ENCODE results near the gene EP400.

EP400 gene

GRCh38 chr12:131905630-131906091 is 44.1 kb upstream of the EP400 start:
- Histone ChIP-seq H3K9me3 (ENCODE audit: control insufficient read depth in 5 of 5, low read length in 5 of 5) (no peaks in the 10 kb centered on the region), H3K27ac (ENCODE audit: low read depth, low read length) (no peak overlapping the region), H3K9ac (ENCODE audit: low read length in 5 of 5) (peak overlapping the region in 1 of 5 donors; percentile 52), H3K36me3 (ENCODE audit: control insufficient read depth in 5 of 5, insufficient read depth in 5 of 5, low read length in 5 of 5) (peaks cover 0 to 42% (median 34%) of the 10 kb centered on the region in 5 donors), H3K4me3 (ENCODE audit: low read depth in 1 of 5, low read length in 5 of 5) (no peak overlapping the region), H3K27me3 (ENCODE audit: control insufficient read depth in 5 of 5, insufficient read depth in 4 of 5, low read length in 5 of 5) (no peaks in the 10 kb centered on the region), H3K4me1 (ENCODE audit: control insufficient read depth in 5 of 5, insufficient read depth in 5 of 5, low read length in 5 of 5) (peaks cover 3 to 29% (median 19%) of the 10 kb centered on the region in 5 donors)

GRCh38 chr12:131907379-131908091 is 42.2 kb upstream of the EP400 start:
- H3K9ac ChIP-seq (ENCODE audit: low read length in 5 of 5): no peak overlapping the region
- no peaks in the 10 kb centered on the region for H3K27me3 ChIP-seq (ENCODE audit: control insufficient read depth in 5 of 5, insufficient read depth in 4 of 5, low read length in 5 of 5)
- peaks cover 0 to 61% (median 52%) of the 10 kb centered on the region in 5 donors for H3K36me3 ChIP-seq (ENCODE audit: control insufficient read depth in 5 of 5, insufficient read depth in 5 of 5, low read length in 5 of 5)
- H3K9me3 ChIP-seq (ENCODE audit: control insufficient read depth in 5 of 5, low read length in 5 of 5): no peaks in the 10 kb centered on the region
- peaks cover 0 to 25% (median 16%) of the 10 kb centered on the region in 5 donors for H3K4me1 ChIP-seq (ENCODE audit: control insufficient read depth in 5 of 5, insufficient read depth in 5 of 5, low read length in 5 of 5)
- H3K4me3 ChIP-seq (ENCODE audit: low read depth in 1 of 5, low read length in 5 of 5): no peak overlapping the region
- H3K27ac ChIP-seq (ENCODE audit: low read depth, low read length): no peak overlapping the region

GRCh38 chr12:131908092-131909080 is 41.4 kb upstream of the EP400 start:
- Histone ChIP-seq H3K27ac (ENCODE audit: low read depth, low read length) (no peak overlapping the region), H3K4me3 (ENCODE audit: low read depth in 1 of 5, low read length in 5 of 5) (no peak overlapping the region), H3K27me3 (ENCODE audit: control insufficient read depth in 5 of 5, insufficient read depth in 4 of 5, low read length in 5 of 5) (no peaks in the 10 kb centered on the region), H3K9me3 (ENCODE audit: control insufficient read depth in 5 of 5, low read length in 5 of 5) (no peaks in the 10 kb centered on the region), H3K9ac (ENCODE audit: low read length in 5 of 5) (no peak overlapping the region), H3K4me1 (ENCODE audit: control insufficient read depth in 5 of 5, insufficient read depth in 5 of 5, low read length in 5 of 5) (peaks cover 0 to 22% (median 13%) of the 10 kb centered on the region in 5 donors), H3K36me3 (ENCODE audit: control insufficient read depth in 5 of 5, insufficient read depth in 5 of 5, low read length in 5 of 5) (peaks cover 0 to 69% (median 59%) of the 10 kb centered on the region in 5 donors)

GRCh38 chr12:131909081-131909751 is 40.5 kb upstream of the EP400 start:
- Histone ChIP-seq H3K4me3 (ENCODE audit: low read depth in 1 of 5, low read length in 5 of 5) (no peak overlapping the region), H3K4me1 (ENCODE audit: control insufficient read depth in 5 of 5, insufficient read depth in 5 of 5, low read length in 5 of 5) (peaks cover 0 to 21% (median 13%) of the 10 kb centered on the region in 5 donors), H3K36me3 (ENCODE audit: control insufficient read depth in 5 of 5, insufficient read depth in 5 of 5, low read length in 5 of 5) (peaks cover 0 to 77% (median 65%) of the 10 kb centered on the region in 5 donors), H3K9ac (ENCODE audit: low read length in 5 of 5) (no peak overlapping the region), H3K27ac (ENCODE audit: low read depth, low read length) (no peak overlapping the region), H3K27me3 (ENCODE audit: control insufficient read depth in 5 of 5, insufficient read depth in 4 of 5, low read length in 5 of 5) (no peaks in the 10 kb centered on the region), H3K9me3 (ENCODE audit: control insufficient read depth in 5 of 5, low read length in 5 of 5) (no peaks in the 10 kb centered on the region)

- H3K9ac ChIP-seq (ENCODE audit: low read length in 5 of 5): no peak overlapping the region
- peaks cover 0 to 16% (median 13%) of the 10 kb centered on the region in 5 donors for H3K4me1 ChIP-seq (ENCODE audit: control insufficient read depth in 5 of 5, insufficient read depth in 5 of 5, low read length in 5 of 5)
- no peaks in the 10 kb centered on the region for H3K9me3 ChIP-seq (ENCODE audit: control insufficient read depth in 5 of 5, low read length in 5 of 5)
- H3K4me3 ChIP-seq (ENCODE audit: low read depth in 1 of 5, low read length in 5 of 5): no peak overlapping the region
- no peak overlapping the region for H3K27ac ChIP-seq (ENCODE audit: low read depth, low read length)
- H3K27me3 ChIP-seq (ENCODE audit: control insufficient read depth in 5 of 5, insufficient read depth in 4 of 5, low read length in 5 of 5): no peaks in the 10 kb centered on the region
- peaks cover 0 to 83% (median 70%) of the 10 kb centered on the region in 5 donors for H3K36me3 ChIP-seq (ENCODE audit: control insufficient read depth in 5 of 5, insufficient read depth in 5 of 5, low read length in 5 of 5)
These were observed 40.0 kb upstream of the EP400 start for GRCh38 chr12:131909752-131910219.

- H3K27me3 ChIP-seq (ENCODE audit: control insufficient read depth in 5 of 5, insufficient read depth in 4 of 5, low read length in 5 of 5): no peaks in the 10 kb centered on the region
- no peaks in the 10 kb centered on the region for H3K9me3 ChIP-seq (ENCODE audit: control insufficient read depth in 5 of 5, low read length in 5 of 5)
- H3K4me1 ChIP-seq (ENCODE audit: control insufficient read depth in 5 of 5, insufficient read depth in 5 of 5, low read length in 5 of 5): peaks cover 0 to 16% (median 13%) of the 10 kb centered on the region in 5 donors
- peaks cover 0 to 89% (median 77%) of the 10 kb centered on the region in 5 donors for H3K36me3 ChIP-seq (ENCODE audit: control insufficient read depth in 5 of 5, insufficient read depth in 5 of 5, low read length in 5 of 5)
- H3K27ac ChIP-seq (ENCODE audit: low read depth, low read length): no peak overlapping the region
- no peak overlapping the region for H3K9ac ChIP-seq (ENCODE audit: low read length in 5 of 5)
- no peak overlapping the region for H3K4me3 ChIP-seq (ENCODE audit: low read depth in 1 of 5, low read length in 5 of 5)
These were observed 39.3 kb upstream of the EP400 start for GRCh38 chr12:131910302-131911027.

- peaks cover 0 to 16% (median 13%) of the 10 kb centered on the region in 5 donors for H3K4me1 ChIP-seq (ENCODE audit: control insufficient read depth in 5 of 5, insufficient read depth in 5 of 5, low read length in 5 of 5)
- H3K27ac ChIP-seq (ENCODE audit: low read depth, low read length): no peak overlapping the region
- no peaks in the 10 kb centered on the region for H3K9me3 ChIP-seq (ENCODE audit: control insufficient read depth in 5 of 5, low read length in 5 of 5)
- H3K9ac ChIP-seq (ENCODE audit: low read length in 5 of 5): no peak overlapping the region
- H3K36me3 ChIP-seq (ENCODE audit: control insufficient read depth in 5 of 5, insufficient read depth in 5 of 5, low read length in 5 of 5): peaks cover 0 to 96% (median 84%) of the 10 kb centered on the region in 5 donors
- no peak overlapping the region for H3K4me3 ChIP-seq (ENCODE audit: low read depth in 1 of 5, low read length in 5 of 5)
- H3K27me3 ChIP-seq (ENCODE audit: control insufficient read depth in 5 of 5, insufficient read depth in 4 of 5, low read length in 5 of 5): no peaks in the 10 kb centered on the region
These were observed 38.6 kb upstream of the EP400 start for GRCh38 chr12:131911028-131911650.

- Histone ChIP-seq H3K27me3 (ENCODE audit: control insufficient read depth in 5 of 5, insufficient read depth in 4 of 5, low read length in 5 of 5) (no peaks in the 10 kb centered on the region), H3K9ac (ENCODE audit: low read length in 5 of 5) (no peak overlapping the region), H3K9me3 (ENCODE audit: control insufficient read depth in 5 of 5, low read length in 5 of 5) (no peaks in the 10 kb centered on the region), H3K4me1 (ENCODE audit: control insufficient read depth in 5 of 5, insufficient read depth in 5 of 5, low read length in 5 of 5) (peaks cover 0 to 16% (median 13%) of the 10 kb centered on the region in 5 donors), H3K36me3 (ENCODE audit: control insufficient read depth in 5 of 5, insufficient read depth in 5 of 5, low read length in 5 of 5) (peaks cover 0 to 96% (median 88%) of the 10 kb centered on the region in 5 donors), H3K27ac (ENCODE audit: low read depth, low read length) (no peak overlapping the region), H3K4me3 (ENCODE audit: low read depth in 1 of 5, low read length in 5 of 5) (no peak overlapping the region)
These were observed 37.8 kb upstream of the EP400 start for GRCh38 chr12:131911851-131912477.
